Naive thymus-derived CD4-positive, alpha-beta T cell (primary cell): ENCODE measurements around the gene ADAMTSL1. TPM values are rescaled to one million over a fixed set of nuclear protein-coding genes. Genes with fewer than 3 reads are reported as not detected.

ENCODE experiments used
- ATAC-seq: fragments of 150-1000 bp; cut with Tn5 transposase; 2 replicates; pipeline ENCODE4 v1.10.0; 2021; ENCODE audit warnings: mild to moderate bottlenecking, moderate library complexity
- CTCF ChIA-PET: fragments of 350-600 bp; sonication (Branson Sonifier 250); formaldehyde crosslinking; loops from one replicate; lab custom pipeline; 2021; ENCODE audit warnings: antibody characterized with exemption; lab: Charles Lee
- POLR2A ChIA-PET: fragments of 350-600 bp; sonication (Branson Sonifier 250); formaldehyde crosslinking; loops from one replicate; lab custom pipeline; 2021; ENCODE audit warnings: antibody characterized with exemption, inconsistent platforms; lab: Charles Lee
- DNase-seq, 9 donors: peaks; one replicate each; pipeline versions ENCODE4 v3.0.0 to v3.0.0-alpha.2; 2020 to 2022; ENCODE audit warnings: mixed read lengths in 1 of 9
- H3K27ac ChIP-seq: one replicate; pipeline ENCODE4 v1.7.0; 2013; ENCODE audit warnings: mild to moderate bottlenecking, low read depth, low read length, moderate library complexity
- H3K27me3 ChIP-seq, 2 donors: one replicate each; pipeline ENCODE4 v1.7.0; 2013; ENCODE audit warnings: low read length in 2 of 2, mild to moderate bottlenecking in 2 of 2, moderate library complexity in 2 of 2; ENCODE audit not compliant: control insufficient read depth in 2 of 2, insufficient read depth in 2 of 2
- H3K36me3 ChIP-seq, 3 experiments: 1 replicate in 2 of 3; 2 replicates in 1 of 3; pipeline ENCODE4 v1.7.0; 2013; ENCODE audit warnings: low read length in 3 of 3, mild to moderate bottlenecking in 3 of 3, moderate library complexity in 1 of 3; ENCODE audit not compliant: insufficient read depth in 3 of 3, control insufficient read depth in 2 of 3
- H3K4me1 ChIP-seq, 2 donors: one replicate each; pipeline ENCODE4 v1.7.0; 2013; ENCODE audit warnings: low read length in 2 of 2, mild to moderate bottlenecking in 2 of 2, moderate library complexity in 1 of 2; ENCODE audit not compliant: control insufficient read depth in 2 of 2, insufficient read depth in 2 of 2
- H3K4me3 ChIP-seq: 2 replicates; pipeline ENCODE4 v1.7.0; 2013; ENCODE audit warnings: mild to moderate bottlenecking, low read length
- H3K9me3 ChIP-seq, 3 experiments: 1 replicate in 2 of 3; 2 replicates in 1 of 3; pipeline ENCODE4 v1.7.0; 2013; ENCODE audit warnings: low read length in 3 of 3; ENCODE audit not compliant: control insufficient read depth in 2 of 3
- H3K27ac Mint-ChIP-seq, 9 donors: one replicate each; pipeline ENCODE4 v1.8.0; 2020 to 2022; ENCODE audit warnings: mixed read lengths in 9 of 9, mild to moderate bottlenecking in 8 of 9, moderate library complexity in 5 of 9, inconsistent platforms in 2 of 9
- H3K27me3 Mint-ChIP-seq, 5 donors: one replicate each; pipeline ENCODE4 v1.8.0; 2021 to 2022; ENCODE audit warnings: mixed read lengths in 5 of 5, mild to moderate bottlenecking in 1 of 5
- H3K36me3 Mint-ChIP-seq, 5 donors: one replicate each; pipeline ENCODE4 v1.8.0; 2020 to 2022; ENCODE audit warnings: mixed read lengths in 5 of 5, mild to moderate bottlenecking in 3 of 5, inconsistent platforms in 1 of 5
- H3K4me1 Mint-ChIP-seq, 7 donors: one replicate each; pipeline ENCODE4 v1.8.0; 2020 to 2022; ENCODE audit warnings: mixed read lengths in 7 of 7, mild to moderate bottlenecking in 3 of 7, inconsistent platforms in 1 of 7
- H3K4me3 Mint-ChIP-seq, 10 donors: one replicate each; pipeline ENCODE4 v1.8.0; 2020 to 2022; ENCODE audit warnings: mild to moderate bottlenecking in 10 of 10, mixed read lengths in 10 of 10, moderate library complexity in 6 of 10, inconsistent platforms in 2 of 10
- H3K9me3 Mint-ChIP-seq, 11 donors: one replicate each; pipeline ENCODE4 v1.8.0; 2020 to 2022; ENCODE audit warnings: mixed read lengths in 11 of 11, mild to moderate bottlenecking in 4 of 11, inconsistent platforms in 1 of 11, moderate library complexity in 1 of 11
- intact Hi-C, 2 donors: fragments of 100-400 bp; cut with micrococcal nuclease; formaldehyde crosslinking; loops; one replicate each; pipeline ENCODE4 v1.15.1; 2023
- polyA plus RNA-seq, 2 donors: library from polyadenylated mRNA; unstranded; fragments of 300-500 nt; fragmentation: Illumina TruSeq; gene quantifications; one replicate each; pipeline ENCODE4 v1.2.3, GENCODE V29; 2021
- total RNA-seq, 6 experiments: library from RNA in 5 of 6; stranded (reverse) in 5 of 6; gene quantifications; 1 replicate in 5 of 6; 2 replicates in 1 of 6; pipeline ENCODE4 v1.2.3 and lab custom pipeline; 2021 to 2026

Gene ADAMTSL1
- total and polyA plus RNA-seq, 7 experiments from 2014 or later: not detected

GRCh38 chr9:18783909-18784308, 310.0 kb downstream of the ADAMTSL1 start:
- Mint-ChIP-seq H3K27ac (no peak overlapping the region), H3K4me1 (no peaks in the 10 kb centered on the region), H3K4me3 (no peak overlapping the region), H3K27me3 (peaks cover 0 to 17% (median 5%) of the 10 kb centered on the region in 5 donors), H3K9me3 (no peaks in the 10 kb centered on the region), H3K36me3 (no peaks in the 10 kb centered on the region)
- CTCF ChIA-PET: no interaction called here
- H3K9me3 ChIP-seq: no peaks in the 10 kb centered on the region
- no peak overlapping the region for H3K27ac ChIP-seq
- POLR2A ChIA-PET: no interaction called here
- H3K36me3 ChIP-seq: no peaks in the 10 kb centered on the region
- H3K27me3 ChIP-seq: no peaks in the 10 kb centered on the region
- no peak for DNase-seq
- no peak overlapping the region for H3K4me3 ChIP-seq
- ATAC-seq: no peak
- H3K4me1 ChIP-seq: no peaks in the 10 kb centered on the region
- intact Hi-C loops: no loop called here

DNA sequence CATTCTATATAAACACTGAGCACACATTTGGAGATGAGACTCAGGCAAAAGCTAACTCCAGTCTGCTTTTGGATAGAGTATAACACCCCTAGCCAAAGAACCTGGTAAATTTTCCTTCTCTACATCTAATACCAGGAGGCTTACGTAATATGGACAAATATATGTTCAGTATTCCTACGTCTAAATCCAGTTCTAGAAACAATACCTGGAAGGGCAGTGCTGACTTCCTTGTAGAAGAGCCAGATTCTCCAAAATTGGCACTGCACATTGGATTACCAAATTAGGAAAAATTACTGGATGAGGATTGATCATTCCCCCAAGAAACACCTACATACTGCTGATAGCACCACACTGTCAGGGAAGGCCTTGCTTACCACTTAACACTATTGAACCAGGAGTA, 311.7 kb downstream of the ADAMTSL1 start:
- H3K27me3 ChIP-seq: no peaks in the 10 kb centered on the region
- intact Hi-C loops: no loop called here
- Mint-ChIP-seq H3K27me3 (peaks cover 0 to 19% (median 0%) of the 10 kb centered on the region in 5 donors), H3K4me3 (no peak overlapping the region), H3K9me3 (no peaks in the 10 kb centered on the region), H3K4me1 (no peaks in the 10 kb centered on the region), H3K36me3 (no peaks in the 10 kb centered on the region), H3K27ac (no peak overlapping the region)
- ChIA-PET CTCF (interaction anchor here (0.6 kb wide), 1 partner anchor 587 kb away, joined by 3 read pairs; no protein-coding TSS in a partner anchor), POLR2A (no interaction called here)
- H3K36me3 ChIP-seq: no peaks in the 10 kb centered on the region
- no peak overlapping the region for H3K4me3 ChIP-seq
- H3K9me3 ChIP-seq: no peaks in the 10 kb centered on the region
- H3K4me1 ChIP-seq: no peaks in the 10 kb centered on the region
- H3K27ac ChIP-seq: no peak overlapping the region
- ATAC-seq: no peak
- no peak for DNase-seq

GRCh38 chr9:18786196-18786595, 312.2 kb downstream of the ADAMTSL1 start:
- Mint-ChIP-seq H3K36me3 (no peaks in the 10 kb centered on the region), H3K9me3 (no peaks in the 10 kb centered on the region), H3K4me3 (no peak overlapping the region), H3K27ac (no peak overlapping the region), H3K4me1 (no peaks in the 10 kb centered on the region), H3K27me3 (peaks cover 0 to 15% (median 0%) of the 10 kb centered on the region in 5 donors)
- CTCF ChIA-PET: no interaction called here
- Histone ChIP-seq H3K27ac (no peak overlapping the region), H3K36me3 (no peaks in the 10 kb centered on the region), H3K4me3 (no peak overlapping the region), H3K4me1 (no peaks in the 10 kb centered on the region), H3K9me3 (no peaks in the 10 kb centered on the region), H3K27me3 (no peaks in the 10 kb centered on the region)
- intact Hi-C loops: no loop called here
- POLR2A ChIA-PET: no interaction called here
- ATAC-seq (no peak), DNase-seq (no peak)

DNA sequence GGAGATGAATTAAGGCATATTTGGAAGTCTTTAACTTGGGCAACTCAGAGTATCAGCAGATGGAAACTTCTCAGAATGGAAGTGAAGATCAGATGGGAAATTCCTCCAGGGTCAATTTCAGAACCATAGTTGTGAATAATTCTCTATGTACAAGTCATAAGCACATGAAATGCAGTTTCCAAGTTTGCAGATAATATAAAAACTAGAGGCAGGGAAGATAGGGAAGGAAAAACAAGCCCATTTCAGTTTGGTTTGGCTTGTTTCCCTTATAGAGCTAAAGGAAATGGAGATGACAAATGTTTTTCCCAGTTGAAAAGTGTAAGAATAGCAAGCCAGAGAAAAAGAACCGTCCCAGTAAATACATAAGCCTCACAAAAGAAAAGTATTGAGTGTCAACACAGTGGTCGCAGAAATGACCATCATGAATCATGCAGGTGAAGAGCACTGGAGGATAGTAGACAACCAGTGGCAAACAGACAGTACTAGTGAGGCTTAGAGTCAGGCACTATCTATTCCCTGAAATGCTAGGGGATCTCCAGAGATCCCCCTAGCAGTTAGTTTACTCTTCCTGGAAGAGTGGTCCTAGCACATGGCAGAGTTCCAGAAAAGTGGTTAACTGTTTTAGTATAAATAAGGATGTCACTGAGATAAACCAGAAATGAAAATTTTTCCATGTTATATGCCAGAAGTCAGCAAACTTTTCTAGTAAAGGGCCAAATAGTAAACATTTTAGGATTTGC, 313.1 kb downstream of the ADAMTSL1 start:
- CTCF ChIA-PET: no interaction called here
- DNase-seq (no peak), ATAC-seq (no peak)
- POLR2A ChIA-PET: no interaction called here
- Histone ChIP-seq H3K36me3 (no peaks in the 10 kb centered on the region), H3K27ac (no peak overlapping the region), H3K9me3 (no peaks in the 10 kb centered on the region), H3K27me3 (no peaks in the 10 kb centered on the region), H3K4me3 (no peak overlapping the region), H3K4me1 (no peaks in the 10 kb centered on the region)
- no peak overlapping the region for H3K27ac Mint-ChIP-seq
- H3K9me3 Mint-ChIP-seq: no peaks in the 10 kb centered on the region
- H3K4me3 Mint-ChIP-seq: no peak overlapping the region
- peaks cover 0 to 11% (median 0%) of the 10 kb centered on the region in 5 donors for H3K27me3 Mint-ChIP-seq
- intact Hi-C loops: no loop called here
- H3K4me1 Mint-ChIP-seq: no peaks in the 10 kb centered on the region
- no peaks in the 10 kb centered on the region for H3K36me3 Mint-ChIP-seq

DNA sequence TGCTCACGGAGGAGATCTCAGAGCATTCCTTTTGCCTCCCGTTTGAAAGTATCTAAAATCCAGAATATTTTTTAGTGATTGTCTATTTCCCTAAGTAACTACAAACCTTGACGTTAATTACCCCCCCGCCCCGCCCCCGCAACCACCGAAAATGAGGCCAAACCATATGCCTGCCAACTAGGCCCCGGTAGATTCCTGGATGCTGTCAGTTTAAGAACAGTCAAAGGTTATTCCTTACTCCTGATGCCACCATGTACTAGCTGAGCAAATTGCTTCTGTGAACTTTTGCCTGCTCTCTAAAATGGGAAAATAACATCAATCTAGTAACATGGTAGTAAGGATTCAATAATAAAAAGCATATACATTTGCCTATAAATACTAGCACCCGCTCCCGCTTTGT, 314.3 kb downstream of the ADAMTSL1 start:
- no peaks in the 10 kb centered on the region for H3K4me1 Mint-ChIP-seq
- Histone ChIP-seq H3K36me3 (no peaks in the 10 kb centered on the region), H3K4me1 (no peaks in the 10 kb centered on the region), H3K27me3 (no peaks in the 10 kb centered on the region), H3K9me3 (no peaks in the 10 kb centered on the region), H3K27ac (no peak overlapping the region), H3K4me3 (no peak overlapping the region)
- CTCF ChIA-PET: no interaction called here
- POLR2A ChIA-PET: no interaction called here
- no peak overlapping the region for H3K27ac Mint-ChIP-seq
- H3K36me3 Mint-ChIP-seq: no peaks in the 10 kb centered on the region
- H3K9me3 Mint-ChIP-seq: no peaks in the 10 kb centered on the region
- H3K4me3 Mint-ChIP-seq: no peak overlapping the region
- ATAC-seq (no peak), DNase-seq (no peak)
- H3K27me3 Mint-ChIP-seq: peaks cover 0 to 5% (median 0%) of the 10 kb centered on the region in 5 donors
- intact Hi-C loops: no loop called here

GRCh38 chr9:18791074-18791473, 317.1 kb downstream of the ADAMTSL1 start:
- ChIA-PET CTCF (no interaction called here), POLR2A (no interaction called here)
- H3K9me3 ChIP-seq: no peaks in the 10 kb centered on the region
- no peak overlapping the region for H3K4me3 ChIP-seq
- Mint-ChIP-seq H3K27ac (no peak overlapping the region), H3K36me3 (no peaks in the 10 kb centered on the region), H3K4me1 (no peaks in the 10 kb centered on the region), H3K9me3 (peaks cover 0 to 1% (median 0%) of the 10 kb centered on the region in 11 donors), H3K27me3 (peaks cover 0 to 11% (median 0%) of the 10 kb centered on the region in 5 donors), H3K4me3 (no peak overlapping the region)
- no peaks in the 10 kb centered on the region for H3K36me3 ChIP-seq
- intact Hi-C loops: no loop called here
- no peaks in the 10 kb centered on the region for H3K27me3 ChIP-seq
- ATAC-seq: no peak
- no peak overlapping the region for H3K27ac ChIP-seq
- no peak for DNase-seq
- H3K4me1 ChIP-seq: no peaks in the 10 kb centered on the region

DNA sequence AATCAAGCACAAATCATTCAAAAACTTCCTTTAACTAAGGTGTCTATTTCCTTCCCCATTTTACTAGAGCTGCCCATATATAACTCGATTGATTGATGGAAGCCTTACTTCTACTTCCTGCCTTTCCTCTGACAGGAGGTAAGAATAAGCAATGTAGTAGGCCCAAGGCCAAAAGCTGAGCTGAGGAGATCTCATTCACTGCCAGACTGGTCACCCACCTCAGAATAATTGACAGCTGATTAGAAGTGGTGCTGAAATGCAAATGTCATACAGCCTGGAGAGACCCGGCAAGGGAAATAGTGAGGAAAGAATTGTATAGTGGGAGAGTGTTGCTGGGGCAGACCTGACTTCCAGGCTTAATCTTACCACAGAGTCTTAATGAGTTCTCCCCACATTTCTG, 319.2 kb downstream of the ADAMTSL1 start:
- Histone ChIP-seq H3K9me3 (no peaks in the 10 kb centered on the region), H3K36me3 (no peaks in the 10 kb centered on the region), H3K27me3 (no peaks in the 10 kb centered on the region), H3K4me1 (no peaks in the 10 kb centered on the region), H3K27ac (no peak overlapping the region), H3K4me3 (no peak overlapping the region)
- ChIA-PET POLR2A (no interaction called here), CTCF (no interaction called here)
- no peaks in the 10 kb centered on the region for H3K36me3 Mint-ChIP-seq
- no peak overlapping the region for H3K4me3 Mint-ChIP-seq
- intact Hi-C loops: no loop called here
- H3K9me3 Mint-ChIP-seq: peaks cover 0 to 1% (median 0%) of the 10 kb centered on the region in 11 donors
- no peak overlapping the region for H3K27ac Mint-ChIP-seq
- H3K4me1 Mint-ChIP-seq: no peaks in the 10 kb centered on the region
- peaks cover 0 to 18% (median 0%) of the 10 kb centered on the region in 5 donors for H3K27me3 Mint-ChIP-seq
- ATAC-seq (no peak), DNase-seq (no peak)
